ENCODE data around the gene NFKBIZ.
"Not testable (repeated sequence)": the region's sequence is repeated elsewhere in the genome, so short reads cannot be mapped to it uniquely, and the experiment has no call there.

Gene NFKBIZ

GRCh38 chr3:101873619-101874018 lies 24.3 kb downstream of the NFKBIZ start:
- peak; percentile 41 for DNase-seq (ENCODE audit: low spot score)

GRCh38 chr3:101876142-101876541 lies 26.8 kb downstream of the NFKBIZ start:
- no peak for DNase-seq (ENCODE audit: low spot score)

- no peak for DNase-seq (ENCODE audit: low spot score)
Observed at GRCh38 chr3:101878589-101878988, 29.3 kb downstream of the NFKBIZ start.

- no peak for DNase-seq (ENCODE audit: low spot score)
Observed at GRCh38 chr3:101879102-101879501, 29.8 kb downstream of the NFKBIZ start.

GRCh38 chr3:101879623-101880284 lies 30.4 kb downstream of the NFKBIZ start:
- DNase-seq (ENCODE audit: low spot score) = no peak

GRCh38 chr3:101884776-101885175 lies 35.5 kb downstream of the NFKBIZ start:
- peak; percentile 28 for DNase-seq (ENCODE audit: low spot score)

- not testable (repeated sequence) for DNase-seq (ENCODE audit: low spot score)
Observed at GRCh38 chr3:101885584-101885983, 36.3 kb downstream of the NFKBIZ start.

- no peak for DNase-seq (ENCODE audit: low spot score)
Observed at GRCh38 chr3:101886626-101887025, 37.3 kb downstream of the NFKBIZ start.

GRCh38 chr3:101888653-101889052 lies 39.3 kb downstream of the NFKBIZ start:
- DNase-seq (ENCODE audit: low spot score) = no peak

GRCh38 chr3:101890716-101891115 lies 41.4 kb downstream of the NFKBIZ start:
- peak; percentile 98 for DNase-seq (ENCODE audit: low spot score)

GRCh38 chr3:101892648-101893047 lies 43.3 kb downstream of the NFKBIZ start:
- DNase-seq (ENCODE audit: low spot score) = no peak

- no peak for DNase-seq (ENCODE audit: low spot score)
Observed at GRCh38 chr3:101896083-101896757, 46.9 kb downstream of the NFKBIZ start.

- DNase-seq (ENCODE audit: low spot score) = no peak
Observed at GRCh38 chr3:101897013-101897412, 47.7 kb downstream of the NFKBIZ start.

- no peak for DNase-seq (ENCODE audit: low spot score)
Observed at GRCh38 chr3:101898039-101898438, 48.7 kb downstream of the NFKBIZ start.

- no peak for DNase-seq (ENCODE audit: low spot score)
Observed at GRCh38 chr3:101898752-101899169, 49.4 kb downstream of the NFKBIZ start.

GRCh38 chr3:101900316-101900715 lies 51.0 kb downstream of the NFKBIZ start:
- peak; percentile 60 for DNase-seq (ENCODE audit: low spot score)

GRCh38 chr3:101900736-101901135 lies 51.4 kb downstream of the NFKBIZ start:
- DNase-seq (ENCODE audit: low spot score) = no peak

- DNase-seq (ENCODE audit: low spot score) = peak; percentile 100
Observed at GRCh38 chr3:101902041-101902440, 52.7 kb downstream of the NFKBIZ start.

- peak; percentile 94 for DNase-seq (ENCODE audit: low spot score)
Observed at GRCh38 chr3:101903451-101903871, 54.1 kb downstream of the NFKBIZ start.

- not testable (repeated sequence) for DNase-seq (ENCODE audit: low spot score)
Observed at GRCh38 chr3:101905573-101905972, 56.3 kb downstream of the NFKBIZ start.

All from kidney tubule cell (primary cell).